NB4 (cell line): ENCODE measurements around the gene ADAM23.

Source experiments
- DNase-seq: peaks from one replicate; pipeline ENCODE4 v3.0.0; 2010; ENCODE audit warnings: low read depth
- H3K4me3 ChIP-seq: one replicate; pipeline ENCODE4 v1.5.1; 2011; ENCODE audit warnings: mild to moderate bottlenecking, low read depth, low read length, moderate library complexity
- CTCF ChIP-seq: IDR thresholded peaks from one replicate; pipeline ENCODE4 v1.5.1; 2012; ENCODE audit warnings: low read depth, low read length
- MAX ChIP-seq: IDR thresholded peaks from 2 replicates; pipeline ENCODE4 v1.6.1; 2011; ENCODE audit warnings: low read depth, low read length
- MYC ChIP-seq: IDR thresholded peaks from 2 replicates; pipeline ENCODE4 v1.6.1; 2011; ENCODE audit warnings: low read depth, low read length
- POLR2A ChIP-seq: IDR thresholded peaks from 2 replicates; pipeline ENCODE4 v1.6.1; 2011; ENCODE audit warnings: mild to moderate bottlenecking; ENCODE audit not compliant: insufficient read length; ENCODE audit errors: extremely low read depth

The ADAM23 gene

GRCh38 chr2:206477296-206477695 lies 34.0 kb downstream of the ADAM23 start:
- TF ChIP-seq MYC (no peak), POLR2A (no peak), MAX (no peak), CTCF (no peak)
- DNase-seq: no peak
- H3K4me3 ChIP-seq: no peak overlapping the region

GRCh38 chr2:206478340-206478739 lies 35.0 kb downstream of the ADAM23 start:
- no peak for DNase-seq
- H3K4me3 ChIP-seq: no peak overlapping the region
- TF ChIP-seq POLR2A (no peak), MYC (no peak)

- TF ChIP-seq POLR2A (no peak), CTCF (no peak), MYC (no peak), MAX (no peak)
- DNase-seq: no peak
- no peak overlapping the region for H3K4me3 ChIP-seq
Observed at GRCh38 chr2:206480161-206480560, 36.8 kb downstream of the ADAM23 start.

GRCh38 chr2:206480620-206481019 lies 37.3 kb downstream of the ADAM23 start:
- H3K4me3 ChIP-seq: no peak overlapping the region
- TF ChIP-seq CTCF: no peak
- TF ChIP-seq MYC: no peak
- no peak for TF ChIP-seq POLR2A
- TF ChIP-seq MAX: no peak

GRCh38 chr2:206481056-206481455 lies 37.7 kb downstream of the ADAM23 start:
- H3K4me3 ChIP-seq: no peak overlapping the region
- no peak for DNase-seq
- TF ChIP-seq MYC (no peak), CTCF (no peak), POLR2A (no peak), MAX (no peak)

More at GRCh38 chr2:206480620-206481019, 37.3 kb downstream of the ADAM23 start:
- DNase-seq: no peak

GRCh38 chr2:206482123-206482522 lies 38.8 kb downstream of the ADAM23 start:
- TF ChIP-seq CTCF (no peak), MYC (no peak), MAX (no peak), POLR2A (no peak)
- H3K4me3 ChIP-seq: no peak overlapping the region
- peak; percentile 26 for DNase-seq
